ENCODE data around the gene DNAJC6.
A peak's percentile ranks its signal among the peaks of the same experiment; 100 is the strongest.

The DNAJC6 gene

GRCh38 chr1:65419681-65420589 lies 110.6 kb downstream of the DNAJC6 start:
- Mint-ChIP-seq H3K36me3 (ENCODE audit: low read depth) (peaks cover 15% of the 10 kb centered on the region), H3K27ac (peak overlapping the region; percentile 96), H3K27me3 (no peaks in the 10 kb centered on the region), H3K9me3 (no peaks in the 10 kb centered on the region), H3K4me3 (no peak overlapping the region), H3K4me1 (ENCODE audit: low read depth) (peaks cover 9% of the 10 kb centered on the region)
- DNase-seq, result peak; percentile 98

GRCh38 chr1:65420590-65421350 lies 111.4 kb downstream of the DNAJC6 start, which contains the start of the genes LEPR and LEPROT:
LEPR (plus strand) TSS chr1:65420668; CDS start chr1:65565566, 144,898 bp downstream.
LEPROT (plus strand) TSS chr1:65420668; CDS start chr1:65420725, 57 bp downstream.
- no peak for DNase-seq
- peak within 1 kb of the TSS; percentile 96 for H3K27ac Mint-ChIP-seq
- no peaks in the 10 kb centered on the region for H3K27me3 Mint-ChIP-seq
- no peaks in the 10 kb centered on the region for H3K9me3 Mint-ChIP-seq
- H3K4me1 Mint-ChIP-seq (ENCODE audit: low read depth), result peaks cover 9% of the 10 kb centered on the region
- H3K36me3 Mint-ChIP-seq (ENCODE audit: low read depth), result peaks cover 23% of the 10 kb centered on the region
- no peak within 1 kb of the TSS for H3K4me3 Mint-ChIP-seq

GRCh38 chr1:65421351-65422025 lies 112.1 kb downstream of the DNAJC6 start:
- H3K4me3 Mint-ChIP-seq, result no peak overlapping the region
- peaks cover 30% of the 10 kb centered on the region for H3K36me3 Mint-ChIP-seq (ENCODE audit: low read depth)
- H3K9me3 Mint-ChIP-seq, result no peaks in the 10 kb centered on the region
- H3K27ac Mint-ChIP-seq, result no peak overlapping the region
- H3K4me1 Mint-ChIP-seq (ENCODE audit: low read depth), result peaks cover 9% of the 10 kb centered on the region
- DNase-seq, result no peak
- no peaks in the 10 kb centered on the region for H3K27me3 Mint-ChIP-seq

GRCh38 chr1:65422241-65423203 lies 113.2 kb downstream of the DNAJC6 start:
- Mint-ChIP-seq H3K4me1 (ENCODE audit: low read depth) (peaks cover 9% of the 10 kb centered on the region), H3K27ac (no peak overlapping the region), H3K27me3 (no peaks in the 10 kb centered on the region), H3K36me3 (ENCODE audit: low read depth) (peaks cover 39% of the 10 kb centered on the region), H3K9me3 (no peaks in the 10 kb centered on the region), H3K4me3 (no peak overlapping the region)
- DNase-seq, result no peak

GRCh38 chr1:65423884-65424572 lies 114.7 kb downstream of the DNAJC6 start:
- Mint-ChIP-seq H3K36me3 (ENCODE audit: low read depth) (peaks cover 45% of the 10 kb centered on the region), H3K27ac (peak overlapping the region; percentile 70), H3K27me3 (no peaks in the 10 kb centered on the region), H3K4me3 (no peak overlapping the region), H3K9me3 (no peaks in the 10 kb centered on the region), H3K4me1 (ENCODE audit: low read depth) (peaks cover 7% of the 10 kb centered on the region)
- no peak for DNase-seq

GRCh38 chr1:65424573-65424889 lies 115.2 kb downstream of the DNAJC6 start:
- Mint-ChIP-seq H3K27me3 (no peaks in the 10 kb centered on the region), H3K4me1 (ENCODE audit: low read depth) (peaks cover 3% of the 10 kb centered on the region), H3K4me3 (no peak overlapping the region), H3K9me3 (no peaks in the 10 kb centered on the region), H3K27ac (peak overlapping the region; percentile 70), H3K36me3 (ENCODE audit: low read depth) (peaks cover 45% of the 10 kb centered on the region)
- no peak for DNase-seq

GRCh38 chr1:65425006-65425405 lies 115.7 kb downstream of the DNAJC6 start:
- Mint-ChIP-seq H3K4me3 (no peak overlapping the region), H3K27ac (no peak overlapping the region), H3K36me3 (ENCODE audit: low read depth) (peaks cover 46% of the 10 kb centered on the region), H3K27me3 (no peaks in the 10 kb centered on the region), H3K9me3 (no peaks in the 10 kb centered on the region), H3K4me1 (ENCODE audit: low read depth) (peaks cover 2% of the 10 kb centered on the region)
- no peak for DNase-seq

- Mint-ChIP-seq H3K36me3 (ENCODE audit: low read depth) (peaks cover 51% of the 10 kb centered on the region), H3K4me1 (ENCODE audit: low read depth) (peaks cover 3% of the 10 kb centered on the region), H3K27me3 (no peaks in the 10 kb centered on the region), H3K9me3 (no peaks in the 10 kb centered on the region), H3K27ac (no peak overlapping the region), H3K4me3 (no peak overlapping the region)
- no peak for DNase-seq
Observed at GRCh38 chr1:65425697-65426096, 116.4 kb downstream of the DNAJC6 start.

- Mint-ChIP-seq H3K27ac (no peak overlapping the region), H3K4me3 (no peak overlapping the region), H3K27me3 (no peaks in the 10 kb centered on the region), H3K4me1 (ENCODE audit: low read depth) (peaks cover 6% of the 10 kb centered on the region), H3K36me3 (ENCODE audit: low read depth) (peaks cover 62% of the 10 kb centered on the region), H3K9me3 (no peaks in the 10 kb centered on the region)
- no peak for DNase-seq
Observed at GRCh38 chr1:65429078-65429477, 119.7 kb downstream of the DNAJC6 start.

- H3K4me1 Mint-ChIP-seq (ENCODE audit: low read depth), result peaks cover 6% of the 10 kb centered on the region
- DNase-seq, result no peak
- no peak overlapping the region for H3K4me3 Mint-ChIP-seq
- peaks cover 61% of the 10 kb centered on the region for H3K36me3 Mint-ChIP-seq (ENCODE audit: low read depth)
- no peak overlapping the region for H3K27ac Mint-ChIP-seq
- no peaks in the 10 kb centered on the region for H3K27me3 Mint-ChIP-seq
- H3K9me3 Mint-ChIP-seq, result no peaks in the 10 kb centered on the region
Observed at GRCh38 chr1:65429806-65430205, 120.5 kb downstream of the DNAJC6 start.

- Mint-ChIP-seq H3K4me1 (ENCODE audit: low read depth) (peaks cover 6% of the 10 kb centered on the region), H3K27ac (no peak overlapping the region), H3K9me3 (no peaks in the 10 kb centered on the region), H3K4me3 (no peak overlapping the region), H3K36me3 (ENCODE audit: low read depth) (peaks cover 55% of the 10 kb centered on the region), H3K27me3 (no peaks in the 10 kb centered on the region)
- no peak for DNase-seq
Observed at GRCh38 chr1:65431111-65431705, 121.9 kb downstream of the DNAJC6 start.

GRCh38 chr1:65432918-65433317 lies 123.6 kb downstream of the DNAJC6 start:
- no peak for DNase-seq
- H3K36me3 Mint-ChIP-seq (ENCODE audit: low read depth), result peaks cover 39% of the 10 kb centered on the region
- peaks cover 6% of the 10 kb centered on the region for H3K4me1 Mint-ChIP-seq (ENCODE audit: low read depth)
- H3K4me3 Mint-ChIP-seq, result no peak overlapping the region
- no peaks in the 10 kb centered on the region for H3K9me3 Mint-ChIP-seq
- no peak overlapping the region for H3K27ac Mint-ChIP-seq
- H3K27me3 Mint-ChIP-seq, result no peaks in the 10 kb centered on the region

- peaks cover 37% of the 10 kb centered on the region for H3K36me3 Mint-ChIP-seq (ENCODE audit: low read depth)
- H3K27me3 Mint-ChIP-seq, result no peaks in the 10 kb centered on the region
- H3K4me3 Mint-ChIP-seq, result no peak overlapping the region
- no peak overlapping the region for H3K27ac Mint-ChIP-seq
- H3K4me1 Mint-ChIP-seq (ENCODE audit: low read depth), result peaks cover 6% of the 10 kb centered on the region
- H3K9me3 Mint-ChIP-seq, result no peaks in the 10 kb centered on the region
- no peak for DNase-seq
Observed at GRCh38 chr1:65434255-65434654, 124.9 kb downstream of the DNAJC6 start.

All from activated T-cell treated with anti-CD3 and anti-CD28 coated beads, Interleukin-2, amount 50 U/mL, for 24 hours (primary cell).